ENCODE data around the gene SPTAN1. TPM values are rescaled to one million over a fixed set of nuclear protein-coding genes. Genes with fewer than 3 reads are reported as not detected.
"Not testable (repeated sequence)": the region's sequence is repeated elsewhere in the genome, so short reads cannot be mapped to it uniquely, and the experiment has no call there.

The SPTAN1 gene
- total and polyA plus RNA-seq, 2 donors: 109 to 136 TPM

DNA sequence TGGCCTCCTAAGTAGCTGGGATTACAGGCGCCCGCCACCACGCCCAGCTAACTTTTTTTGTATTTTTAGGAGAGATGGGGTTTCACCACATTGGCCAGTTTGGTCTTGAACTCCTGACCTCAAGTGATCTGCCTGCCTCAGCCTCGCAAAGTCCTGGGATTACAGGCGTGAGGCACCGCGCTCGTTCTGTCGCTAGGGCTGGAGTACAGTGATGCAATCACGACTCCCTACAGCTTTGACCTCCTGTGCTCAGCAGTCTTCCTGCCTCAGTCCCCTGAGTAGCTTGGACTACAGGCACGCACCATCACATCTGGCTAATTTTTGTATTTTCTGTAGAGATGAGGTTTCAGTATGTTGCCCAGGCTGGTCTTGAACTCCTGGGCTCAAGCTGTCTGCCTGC lies 34.5 kb downstream of the SPTAN1 start:
- H3K9me3 ChIP-seq (ENCODE audit: control insufficient read depth in 2 of 2, insufficient read depth in 1 of 2, low read length in 1 of 2); DNase-seq (ENCODE audit: low read depth in 6 of 9, low spot score in 9 of 9); H3K4me3 ChIP-seq (ENCODE audit: low read length in 2 of 2); H3K27me3 ChIP-seq (ENCODE audit: control insufficient read depth in 2 of 2, insufficient read depth in 1 of 2, low read length in 1 of 2): not testable (repeated sequence)
- H3K36me3 ChIP-seq (ENCODE audit: control insufficient read depth in 2 of 2, insufficient read depth in 2 of 2, low read length in 1 of 2): peaks cover 81 to 87% of the 10 kb centered on the region in 2 donors
- WGBS: 96% methylated on average over 11 of the region's 11 CpGs
- peaks cover 3 to 22% of the 10 kb centered on the region in 2 donors for H3K4me1 ChIP-seq (ENCODE audit: control insufficient read depth in 2 of 2, insufficient read depth in 2 of 2, low read length in 2 of 2)
- peak overlapping the region; percentile 31 to 87 for H3K27ac ChIP-seq (ENCODE audit: low read depth in 1 of 2, low read length in 1 of 2)

- WGBS: 4% methylated on average over 6 of the region's 6 CpGs
- peak overlapping the region; percentile 60 to 87 for H3K27ac ChIP-seq (ENCODE audit: low read depth in 1 of 2, low read length in 1 of 2)
Observed at GRCh38 chr9:128587453-128587852, 35.1 kb downstream of the SPTAN1 start.

GRCh38 chr9:128588581-128589233 lies 36.3 kb downstream of the SPTAN1 start:
- Histone ChIP-seq H3K27ac (ENCODE audit: low read depth in 1 of 2, low read length in 1 of 2) (peak overlapping the region; percentile 6 to 28), H3K4me3 (ENCODE audit: low read length in 2 of 2) (no peak overlapping the region), H3K36me3 (ENCODE audit: control insufficient read depth in 2 of 2, insufficient read depth in 2 of 2, low read length in 1 of 2) (peaks cover 76 to 83% of the 10 kb centered on the region in 2 donors), H3K27me3 (ENCODE audit: control insufficient read depth in 2 of 2, insufficient read depth in 1 of 2, low read length in 1 of 2) (no peaks in the 10 kb centered on the region), H3K9me3 (ENCODE audit: control insufficient read depth in 2 of 2, insufficient read depth in 1 of 2, low read length in 1 of 2) (no peaks in the 10 kb centered on the region), H3K4me1 (ENCODE audit: control insufficient read depth in 2 of 2, insufficient read depth in 2 of 2, low read length in 2 of 2) (peaks cover 3 to 22% of the 10 kb centered on the region in 2 donors)
- peak in 2 of 9 donors; percentile 4 to 37 for DNase-seq (ENCODE audit: low read depth in 6 of 9, low spot score in 9 of 9)
- 90% methylated on average over 11 of the region's 11 CpGs for WGBS

More at GRCh38 chr9:128587453-128587852, 35.1 kb downstream of the SPTAN1 start:
- DNase-seq (ENCODE audit: low read depth in 6 of 9, low spot score in 9 of 9): peak; percentile 53 to 92 (median 81)
- H3K36me3 ChIP-seq (ENCODE audit: control insufficient read depth in 2 of 2, insufficient read depth in 2 of 2, low read length in 1 of 2): peaks cover 78 to 85% of the 10 kb centered on the region in 2 donors
- no peak overlapping the region for H3K4me3 ChIP-seq (ENCODE audit: low read length in 2 of 2)
- no peaks in the 10 kb centered on the region for H3K27me3 ChIP-seq (ENCODE audit: control insufficient read depth in 2 of 2, insufficient read depth in 1 of 2, low read length in 1 of 2)
- H3K4me1 ChIP-seq (ENCODE audit: control insufficient read depth in 2 of 2, insufficient read depth in 2 of 2, low read length in 2 of 2): peaks cover 3 to 22% of the 10 kb centered on the region in 2 donors
- no peaks in the 10 kb centered on the region for H3K9me3 ChIP-seq (ENCODE audit: control insufficient read depth in 2 of 2, insufficient read depth in 1 of 2, low read length in 1 of 2)

GRCh38 chr9:128593039-128593438 lies 40.7 kb downstream of the SPTAN1 start:
- no peak for DNase-seq (ENCODE audit: low read depth in 6 of 9, low spot score in 9 of 9)
- Histone ChIP-seq H3K27ac (ENCODE audit: low read depth in 1 of 2, low read length in 1 of 2) (no peak overlapping the region), H3K27me3 (ENCODE audit: control insufficient read depth in 2 of 2, insufficient read depth in 1 of 2, low read length in 1 of 2) (no peaks in the 10 kb centered on the region), H3K4me3 (ENCODE audit: low read length in 2 of 2) (no peak overlapping the region), H3K36me3 (ENCODE audit: control insufficient read depth in 2 of 2, insufficient read depth in 2 of 2, low read length in 1 of 2) (peaks cover 70 to 83% of the 10 kb centered on the region in 2 donors), H3K4me1 (ENCODE audit: control insufficient read depth in 2 of 2, insufficient read depth in 2 of 2, low read length in 2 of 2) (peaks cover 0 to 8% of the 10 kb centered on the region in 2 donors), H3K9me3 (ENCODE audit: control insufficient read depth in 2 of 2, insufficient read depth in 1 of 2, low read length in 1 of 2) (no peaks in the 10 kb centered on the region)
- WGBS: 71% methylated on average over 6 of the region's 6 CpGs

DNA sequence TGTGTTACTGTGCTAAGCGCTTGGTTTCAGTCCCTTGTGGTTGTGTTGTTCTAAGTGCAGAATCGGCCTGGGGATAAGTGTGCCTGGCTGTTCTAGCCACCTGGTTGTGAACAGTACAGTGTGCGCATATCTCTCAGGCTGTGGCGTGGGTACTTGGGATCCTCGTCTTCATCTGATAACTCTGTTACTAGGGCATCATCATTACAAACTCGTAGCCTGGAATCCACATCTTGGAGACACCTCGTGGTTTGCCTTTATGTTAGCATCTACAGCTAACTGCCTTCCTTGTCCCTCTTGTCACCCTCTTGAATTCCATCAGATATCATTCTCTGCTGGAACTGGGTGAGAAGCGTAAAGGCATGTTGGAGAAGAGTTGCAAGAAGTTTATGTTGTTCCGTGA lies 41.5 kb downstream of the SPTAN1 start:
- H3K27me3 ChIP-seq (ENCODE audit: control insufficient read depth in 2 of 2, insufficient read depth in 1 of 2, low read length in 1 of 2): no peaks in the 10 kb centered on the region
- peaks cover 0 to under 1% of the 10 kb centered on the region in 2 donors for H3K4me1 ChIP-seq (ENCODE audit: control insufficient read depth in 2 of 2, insufficient read depth in 2 of 2, low read length in 2 of 2)
- no peak overlapping the region for H3K27ac ChIP-seq (ENCODE audit: low read depth in 1 of 2, low read length in 1 of 2)
- no peaks in the 10 kb centered on the region for H3K9me3 ChIP-seq (ENCODE audit: control insufficient read depth in 2 of 2, insufficient read depth in 1 of 2, low read length in 1 of 2)
- H3K36me3 ChIP-seq (ENCODE audit: control insufficient read depth in 2 of 2, insufficient read depth in 2 of 2, low read length in 1 of 2): peaks cover 70 to 84% of the 10 kb centered on the region in 2 donors
- 99% methylated on average over 9 of the region's 9 CpGs for WGBS
- no peak for DNase-seq (ENCODE audit: low read depth in 6 of 9, low spot score in 9 of 9)
- no peak overlapping the region for H3K4me3 ChIP-seq (ENCODE audit: low read length in 2 of 2)

GRCh38 chr9:128595471-128595870 lies 43.1 kb downstream of the SPTAN1 start:
- 82% methylated on average over 4 of the region's 4 CpGs for WGBS
- Histone ChIP-seq H3K4me3 (ENCODE audit: low read length in 2 of 2) (no peak overlapping the region), H3K9me3 (ENCODE audit: control insufficient read depth in 2 of 2, insufficient read depth in 1 of 2, low read length in 1 of 2) (no peaks in the 10 kb centered on the region), H3K36me3 (ENCODE audit: control insufficient read depth in 2 of 2, insufficient read depth in 2 of 2, low read length in 1 of 2) (peaks cover 71 to 85% of the 10 kb centered on the region in 2 donors), H3K4me1 (ENCODE audit: control insufficient read depth in 2 of 2, insufficient read depth in 2 of 2, low read length in 2 of 2) (no peaks in the 10 kb centered on the region), H3K27ac (ENCODE audit: low read depth in 1 of 2, low read length in 1 of 2) (no peak overlapping the region), H3K27me3 (ENCODE audit: control insufficient read depth in 2 of 2, insufficient read depth in 1 of 2, low read length in 1 of 2) (no peaks in the 10 kb centered on the region)
- no peak for DNase-seq (ENCODE audit: low read depth in 6 of 9, low spot score in 9 of 9)

DNA sequence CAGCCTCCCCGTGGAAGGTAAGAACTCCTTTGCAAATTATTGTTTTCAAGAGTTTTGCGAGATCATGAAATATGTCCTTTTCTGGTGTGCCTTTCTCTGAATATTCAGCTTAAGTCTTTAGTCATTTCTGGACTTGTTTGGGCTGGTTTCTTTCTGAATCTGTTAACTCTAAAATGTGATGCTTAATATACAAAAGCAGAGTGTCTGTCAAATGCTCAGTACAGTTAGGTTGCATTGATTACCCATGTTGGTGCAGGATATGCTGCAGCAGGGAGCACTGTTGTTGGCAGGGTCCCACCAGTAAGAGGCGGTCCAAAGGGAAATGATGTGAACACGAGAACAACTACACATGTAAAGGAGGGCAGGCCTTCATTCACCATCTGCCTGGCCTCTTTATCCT lies 47.7 kb downstream of the SPTAN1 start:
- Histone ChIP-seq H3K4me1 (ENCODE audit: control insufficient read depth in 2 of 2, insufficient read depth in 2 of 2, low read length in 2 of 2) (no peaks in the 10 kb centered on the region), H3K27me3 (ENCODE audit: control insufficient read depth in 2 of 2, insufficient read depth in 1 of 2, low read length in 1 of 2) (no peaks in the 10 kb centered on the region), H3K36me3 (ENCODE audit: control insufficient read depth in 2 of 2, insufficient read depth in 2 of 2, low read length in 1 of 2) (peaks cover 65 to 81% of the 10 kb centered on the region in 2 donors), H3K4me3 (ENCODE audit: low read length in 2 of 2) (no peak overlapping the region), H3K9me3 (ENCODE audit: control insufficient read depth in 2 of 2, insufficient read depth in 1 of 2, low read length in 1 of 2) (no peaks in the 10 kb centered on the region), H3K27ac (ENCODE audit: low read depth in 1 of 2, low read length in 1 of 2) (no peak overlapping the region)
- DNase-seq (ENCODE audit: low read depth in 6 of 9, low spot score in 9 of 9): no peak
- WGBS: 93% methylated on average over 4 of the region's 4 CpGs

- Histone ChIP-seq H3K27ac (ENCODE audit: low read depth in 1 of 2, low read length in 1 of 2) (no peak overlapping the region), H3K27me3 (ENCODE audit: control insufficient read depth in 2 of 2, insufficient read depth in 1 of 2, low read length in 1 of 2) (no peaks in the 10 kb centered on the region), H3K4me1 (ENCODE audit: control insufficient read depth in 2 of 2, insufficient read depth in 2 of 2, low read length in 2 of 2) (peaks cover 0 to 2% of the 10 kb centered on the region in 2 donors), H3K9me3 (ENCODE audit: control insufficient read depth in 2 of 2, insufficient read depth in 1 of 2, low read length in 1 of 2) (no peaks in the 10 kb centered on the region), H3K36me3 (ENCODE audit: control insufficient read depth in 2 of 2, insufficient read depth in 2 of 2, low read length in 1 of 2) (peaks cover 66 to 84% of the 10 kb centered on the region in 2 donors), H3K4me3 (ENCODE audit: low read length in 2 of 2) (no peak overlapping the region)
- no peak for DNase-seq (ENCODE audit: low read depth in 6 of 9, low spot score in 9 of 9)
- 92% methylated on average over 8 of the region's 8 CpGs for WGBS
Observed at GRCh38 chr9:128603697-128604096, 51.3 kb downstream of the SPTAN1 start.

DNA sequence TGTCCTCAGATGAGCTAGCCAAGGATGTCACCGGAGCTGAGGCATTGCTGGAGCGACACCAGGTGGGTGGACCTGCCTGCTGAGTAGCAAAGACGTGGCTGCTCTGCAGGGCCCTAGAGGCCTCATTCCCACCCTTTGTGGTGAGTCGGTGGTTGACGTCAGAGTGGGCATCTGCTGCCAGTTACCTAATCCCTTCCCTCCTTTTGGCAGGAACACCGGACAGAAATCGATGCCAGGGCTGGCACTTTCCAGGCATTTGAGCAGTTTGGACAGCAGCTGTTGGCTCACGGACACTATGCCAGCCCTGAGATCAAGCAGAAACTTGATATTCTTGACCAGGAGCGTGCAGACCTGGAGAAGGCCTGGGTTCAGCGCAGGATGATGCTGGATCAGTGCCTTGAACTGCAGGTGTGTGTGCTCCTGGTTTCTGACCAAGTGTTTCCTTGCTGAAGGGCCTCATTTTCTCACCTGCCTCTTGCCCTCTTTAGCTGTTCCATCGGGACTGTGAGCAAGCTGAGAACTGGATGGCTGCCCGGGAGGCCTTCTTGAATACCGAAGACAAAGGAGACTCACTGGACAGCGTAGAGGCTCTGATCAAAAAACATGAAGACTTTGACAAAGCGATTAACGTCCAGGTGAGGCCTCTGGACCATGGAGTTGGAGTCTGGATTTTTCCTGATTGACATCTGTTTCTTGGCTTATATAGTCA lies 55.4 kb downstream of the SPTAN1 start:
- Histone ChIP-seq H3K27me3 (ENCODE audit: control insufficient read depth in 2 of 2, insufficient read depth in 1 of 2, low read length in 1 of 2) (no peaks in the 10 kb centered on the region), H3K9me3 (ENCODE audit: control insufficient read depth in 2 of 2, insufficient read depth in 1 of 2, low read length in 1 of 2) (no peaks in the 10 kb centered on the region), H3K4me1 (ENCODE audit: control insufficient read depth in 2 of 2, insufficient read depth in 2 of 2, low read length in 2 of 2) (peaks cover 0 to 4% of the 10 kb centered on the region in 2 donors), H3K27ac (ENCODE audit: low read depth in 1 of 2, low read length in 1 of 2) (no peak overlapping the region), H3K36me3 (ENCODE audit: control insufficient read depth in 2 of 2, insufficient read depth in 2 of 2, low read length in 1 of 2) (peaks cover 62 to 95% of the 10 kb centered on the region in 2 donors), H3K4me3 (ENCODE audit: low read length in 2 of 2) (no peak overlapping the region)
- DNase-seq (ENCODE audit: low read depth in 6 of 9, low spot score in 9 of 9): peak in 1 of 9 donors; percentile 9
- WGBS: 96% methylated on average over 16 of the region's 16 CpGs
